ENCODE measurements around the gene ICA1. TPM values are rescaled to one million over a fixed set of nuclear protein-coding genes. Genes with fewer than 3 reads are reported as not detected.

The ICA1 gene
- total and polyA plus RNA-seq, 7 donors: 1.6 to 4.1 (median 2.3) TPM

- WGBS, 3 donors: 80 to 81% (median 81%) methylated on average over 6 of the region's 6 CpGs
- DNase-seq (no peak), ATAC-seq (no peak)
- H3K4me1 ChIP-seq: peaks cover 12% of the 10 kb centered on the region
- no peaks in the 10 kb centered on the region for H3K36me3 ChIP-seq (ENCODE audit: insufficient read depth in 1 of 2, low read depth in 1 of 2)
- H3K27me3 ChIP-seq (ENCODE audit: insufficient read depth in 3 of 3, low read length in 2 of 3): no peaks in the 10 kb centered on the region
- H3K27ac ChIP-seq: no peak overlapping the region
- H3K4me3 ChIP-seq: no peak overlapping the region
- intact Hi-C loops (cut with DNase I): loop anchor here (5.0 to 10.0 kb wide), 7 partner anchors 241 to 793 kb away; partner anchors contain the start of gene MIOS (in 1 of the 2)
- H3K9me3 ChIP-seq: no peaks in the 10 kb centered on the region
- no peak for TF ChIP-seq CTCF (IDR thresholded peaks at IDR 0.05)
These were observed 46.2 kb downstream of the ICA1 start for GRCh38 chr7:8215648-8216333.

GRCh38 chr7:8214244-8214824, 47.6 kb downstream of the ICA1 start:
- intact Hi-C loops (cut with DNase I): loop anchor here (10.0 kb wide), 4 partner anchors 240 to 790 kb away; partner anchors contain the start of gene MIOS (in 1 of the 2)
- Histone ChIP-seq H3K27me3 (ENCODE audit: insufficient read depth in 3 of 3, low read length in 2 of 3) (no peaks in the 10 kb centered on the region), H3K4me3 (no peak overlapping the region), H3K27ac (no peak overlapping the region), H3K4me1 (peaks cover 14% of the 10 kb centered on the region), H3K36me3 (ENCODE audit: insufficient read depth in 1 of 2, low read depth in 1 of 2) (no peaks in the 10 kb centered on the region), H3K9me3 (no peaks in the 10 kb centered on the region)
- DNase-seq (no peak), ATAC-seq (no peak)
- 59 to 70% (median 61%) methylated on average over 8 of the region's 8 CpGs for WGBS, 3 donors
- TF ChIP-seq CTCF (IDR thresholded peaks at IDR 0.05): no peak

GRCh38 chr7:8213381-8213780, 48.6 kb downstream of the ICA1 start:
- no peak for TF ChIP-seq CTCF (IDR thresholded peaks at IDR 0.05)
- H3K4me1 ChIP-seq: peaks cover 14% of the 10 kb centered on the region
- DNase-seq (no peak), ATAC-seq (no peak)
- no peak overlapping the region for H3K4me3 ChIP-seq
- WGBS, 3 donors: 90 to 98% (median 91%) methylated on average over 2 of the region's 2 CpGs
- intact Hi-C loops (cut with DNase I): loop anchor here (10.0 kb wide), 4 partner anchors 239 to 789 kb away; partner anchors contain the start of gene MIOS (in 1 of the 2)
- no peaks in the 10 kb centered on the region for H3K36me3 ChIP-seq (ENCODE audit: insufficient read depth in 1 of 2, low read depth in 1 of 2)
- H3K27me3 ChIP-seq (ENCODE audit: insufficient read depth in 3 of 3, low read length in 2 of 3): no peaks in the 10 kb centered on the region
- no peak overlapping the region for H3K27ac ChIP-seq
- no peaks in the 10 kb centered on the region for H3K9me3 ChIP-seq

GRCh38 chr7:8212638-8213037, 49.3 kb downstream of the ICA1 start:
- no peak for TF ChIP-seq CTCF (IDR thresholded peaks at IDR 0.05)
- 52 to 81% (median 62%) methylated on average over 5 of the region's 5 CpGs for WGBS, 3 donors
- ATAC-seq (peak in 1 of 4 donors; percentile 46), DNase-seq (no peak)
- peaks cover 14% of the 10 kb centered on the region for H3K4me1 ChIP-seq
- H3K27ac ChIP-seq: no peak overlapping the region
- no peaks in the 10 kb centered on the region for H3K36me3 ChIP-seq (ENCODE audit: insufficient read depth in 1 of 2, low read depth in 1 of 2)
- H3K4me3 ChIP-seq: no peak overlapping the region
- no peaks in the 10 kb centered on the region for H3K9me3 ChIP-seq
- intact Hi-C loops (cut with DNase I): loop anchor here (10.0 kb wide), 4 partner anchors 238 to 788 kb away; partner anchors contain the start of gene MIOS (in 1 of the 2)
- no peaks in the 10 kb centered on the region for H3K27me3 ChIP-seq (ENCODE audit: insufficient read depth in 3 of 3, low read length in 2 of 3)
